GM23248 (cell line): ENCODE data around the gene CLDN7. TPM values are rescaled to one million over a fixed set of nuclear protein-coding genes. Genes with fewer than 3 reads are reported as not detected.

Experiments
- DNase-seq: peaks from one replicate; pipeline ENCODE4 v3.0.0-alpha.2; 2015
- H2AFZ ChIP-seq: fragments of 200-600 bp; sonication (generic); 2 replicates; pipeline ENCODE4 v1.6.1; 2016; ENCODE audit warnings: antibody characterized with exemption
- H3F3A ChIP-seq: fragments of 200-600 bp; sonication (generic); 2 replicates; pipeline ENCODE4 v1.6.1; 2016; ENCODE audit warnings: mild to moderate bottlenecking, antibody characterized with exemption, mixed run types; ENCODE audit not compliant: insufficient read depth
- H3K27ac ChIP-seq: fragments of 200-600 bp; sonication (generic); 2 replicates; pipeline ENCODE4 v1.5.1; 2016; ENCODE audit warnings: mild to moderate bottlenecking
- H3K27me3 ChIP-seq: fragments of 200-600 bp; sonication (generic); replicated peaks from 2 replicates; pipeline ENCODE4 v1.6.1; 2016; ENCODE audit warnings: mild to moderate bottlenecking; ENCODE audit not compliant: insufficient read depth
- H3K36me3 ChIP-seq: fragments of 200-600 bp; sonication (generic); 2 replicates; pipeline ENCODE4 v1.6.1; 2016; ENCODE audit warnings: low read depth, mild to moderate bottlenecking
- H3K4me1 ChIP-seq: fragments of 200-600 bp; sonication (generic); 2 replicates; pipeline ENCODE4 v1.6.1; 2016; ENCODE audit warnings: mild to moderate bottlenecking; ENCODE audit not compliant: insufficient read depth
- H3K4me2 ChIP-seq: fragments of 200-600 bp; sonication (generic); one replicate; pipeline ENCODE4 v1.6.1; 2016; ENCODE audit warnings: mild to moderate bottlenecking; ENCODE audit not compliant: unreplicated experiment
- H3K4me3 ChIP-seq: fragments of 200-600 bp; sonication (generic); 2 replicates; pipeline ENCODE4 v1.5.1; 2016; ENCODE audit warnings: mild to moderate bottlenecking
- H3K79me2 ChIP-seq: fragments of 200-600 bp; sonication (generic); 2 replicates; pipeline ENCODE4 v1.6.1; 2016; ENCODE audit warnings: mild to moderate bottlenecking; ENCODE audit not compliant: insufficient read depth
- H3K9ac ChIP-seq: fragments of 200-600 bp; sonication (generic); 2 replicates; pipeline ENCODE4 v1.6.1; 2016; ENCODE audit warnings: mild to moderate bottlenecking
- H3K9me2 ChIP-seq: fragments of 200-600 bp; sonication (generic); 2 replicates; pipeline ENCODE4 v1.6.1; 2016; ENCODE audit warnings: mixed run types, mild to moderate bottlenecking, moderate library complexity; ENCODE audit not compliant: insufficient read depth
- H3K9me3 ChIP-seq: fragments of 200-600 bp; sonication (generic); one replicate; pipeline ENCODE4 v1.6.1; 2017; ENCODE audit warnings: low read depth
- H4K20me1 ChIP-seq: fragments of 200-600 bp; sonication (generic); 2 replicates; pipeline ENCODE4 v1.6.0; 2016; ENCODE audit not compliant: insufficient read depth
- EZH2 ChIP-seq: fragments of 200-600 bp; sonication (generic); IDR thresholded peaks from 2 replicates; pipeline ENCODE4 v1.6.1; 2018; ENCODE audit warnings: antibody characterized with exemption, mild to moderate bottlenecking; ENCODE audit not compliant: insufficient read depth, poor library complexity, severe bottlenecking
- EZH2phosphoT487 ChIP-seq: fragments of 200-600 bp; sonication (generic); IDR thresholded peaks from 2 replicates; pipeline ENCODE4 v1.6.1; 2018; ENCODE audit warnings: antibody characterized with exemption, moderate library complexity, mild to moderate bottlenecking, low read depth; ENCODE audit not compliant: insufficient read depth
- WGBS, 2 experiments: methylation state at CpG; one replicate each; pipeline ENCODE4 v1.1.6; 2015 to 2017; ENCODE audit warnings: low lambda C conversion rate in 2 of 2, low coverage in 1 of 2; ENCODE audit errors: missing lambda C conversion rate in 2 of 2; 5-methylcytosine and 5-hydroxymethylcytosine counted together
- in situ Hi-C: fragments of 300-500 bp; cut with MboI; formaldehyde crosslinking; loops from 2 replicates; pipeline ENCODE4 v1.15.0; 2020
- polyA plus RNA-seq: library from polyadenylated mRNA; unstranded; fragments of >200 nt; fragmentation: Nextera tagmentation; extraction: Ambion mirVana; gene quantifications from 2 replicates; pipeline ENCODE4 v1.2.1, GENCODE V29; 2016
- total RNA-seq: library from RNA; depleted of rRNA; stranded (reverse); fragments of >200 nt; shearing (Covaris generic); gene quantifications from 2 replicates; pipeline ENCODE4 v1.2.3, GENCODE V29; 2014

Gene CLDN7
- total and polyA plus RNA-seq, 2 experiments from 2014 or later: 2.3 to 4.5 TPM

DNA sequence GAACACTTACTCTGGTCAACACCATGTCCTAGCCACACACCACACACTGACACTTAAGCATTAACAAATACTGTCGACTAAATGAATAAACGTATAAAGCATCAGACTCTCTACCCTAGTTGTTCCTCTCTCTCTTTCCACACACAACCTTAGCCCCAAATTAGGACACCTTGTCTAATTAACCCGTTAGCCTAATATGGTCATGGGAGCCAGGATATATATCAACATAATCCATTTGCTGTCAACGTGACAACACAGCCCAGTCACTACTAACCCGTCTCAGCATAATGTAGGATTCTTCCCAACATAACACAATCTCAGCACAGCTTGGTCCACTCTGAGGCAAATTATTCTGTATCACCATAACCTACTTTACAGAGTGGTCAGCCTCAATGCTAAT is 30.2 kb downstream of the CLDN7 start:
- peaks cover 82% of the 10 kb centered on the region for H3K79me2 ChIP-seq
- WGBS, 2 experiments: 70 to 72% methylated on average over 5 of the region's 5 CpGs
- no peaks in the 10 kb centered on the region; the same call in 1 of the 2 replicates for H3K36me3 ChIP-seq
- no peaks in the 10 kb centered on the region for H3K9me3 ChIP-seq
- TF ChIP-seq EZH2 (no peak), EZH2phosphoT487 (no peak)
- peaks cover 22% of the 10 kb centered on the region for H3K4me1 ChIP-seq
- no peaks in the 10 kb centered on the region for H3K9me2 ChIP-seq
- DNase-seq: no peak
- H3F3A ChIP-seq: peaks cover 34% of the 10 kb centered on the region
- H3K4me2 ChIP-seq: peak overlapping the region; percentile 95
- H4K20me1 ChIP-seq: no peaks in the 10 kb centered on the region; the same call in 1 of the 2 replicates
- in situ Hi-C loops: no loop called here
- H3K27me3 ChIP-seq: no peaks in the 10 kb centered on the region
- peak overlapping the region; percentile 89 for H3K4me3 ChIP-seq
- no peak overlapping the region for H3K9ac ChIP-seq
- H3K27ac ChIP-seq: no peak overlapping the region
- H2AFZ ChIP-seq: no peak overlapping the region

GRCh38 chr17:7229504-7229903 is 32.8 kb downstream of the CLDN7 start:
- no peak overlapping the region for H3K27ac ChIP-seq
- 0 out of 2 replicates have a peak, but pooled peaks cover 8% of the 10 kb centered on the region for H3K4me1 ChIP-seq
- H3K79me2 ChIP-seq: peaks cover 56% of the 10 kb centered on the region
- peaks cover 6% of the 10 kb centered on the region; the same call in 1 of the 2 replicates for H3K36me3 ChIP-seq
- H3K27me3 ChIP-seq: no peaks in the 10 kb centered on the region
- H4K20me1 ChIP-seq: no peaks in the 10 kb centered on the region; the same call in 1 of the 2 replicates
- H3F3A ChIP-seq: peaks cover 23% of the 10 kb centered on the region
- H3K9me2 ChIP-seq: no peaks in the 10 kb centered on the region
- H3K4me2 ChIP-seq: no peak overlapping the region
- DNase-seq: no peak
- TF ChIP-seq EZH2: no peak
- no peak for TF ChIP-seq EZH2phosphoT487
- in situ Hi-C loops: no loop called here
- H3K4me3 ChIP-seq: no peak overlapping the region
- H2AFZ ChIP-seq: no peak overlapping the region
- WGBS, 2 experiments: 97% methylated on average over 11 to 19 of the region's 19 CpGs
- H3K9ac ChIP-seq: no peak overlapping the region
- H3K9me3 ChIP-seq: no peaks in the 10 kb centered on the region

DNA sequence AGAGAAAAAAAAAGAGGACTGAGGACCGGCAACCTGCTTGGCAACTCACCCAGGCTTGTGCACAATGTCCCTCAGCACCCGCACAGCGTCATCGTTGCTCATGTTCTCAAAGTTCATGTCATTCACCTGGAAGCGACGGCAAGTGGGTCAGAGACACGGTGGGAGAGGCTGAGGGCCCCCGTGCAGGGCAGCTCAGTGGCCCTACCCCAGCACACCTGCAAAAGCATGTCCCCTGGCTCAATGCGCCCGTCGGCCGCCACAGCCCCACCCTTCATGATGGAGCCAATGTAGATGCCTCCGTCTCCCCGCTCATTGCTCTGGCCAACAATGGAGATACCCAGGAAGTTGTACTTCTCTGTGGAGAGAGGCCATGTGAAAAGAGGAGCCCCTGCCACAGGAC is 33.4 kb downstream of the CLDN7 start:
- no peak overlapping the region for H2AFZ ChIP-seq
- in situ Hi-C loops: no loop called here
- no peak overlapping the region for H3K4me2 ChIP-seq
- H3K27me3 ChIP-seq: no peaks in the 10 kb centered on the region
- WGBS, 2 experiments: 89 to 94% methylated on average over 11 to 14 of the region's 14 CpGs
- no peak overlapping the region for H3K4me3 ChIP-seq
- peaks cover 55% of the 10 kb centered on the region for H3K79me2 ChIP-seq
- no peaks in the 10 kb centered on the region for H3K9me2 ChIP-seq
- H3K36me3 ChIP-seq: peaks cover 6% of the 10 kb centered on the region; the same call in 1 of the 2 replicates
- no peaks in the 10 kb centered on the region; the same call in 1 of the 2 replicates for H4K20me1 ChIP-seq
- no peak overlapping the region for H3K27ac ChIP-seq
- DNase-seq: no peak
- H3K9ac ChIP-seq: no peak overlapping the region
- H3F3A ChIP-seq: peaks cover 23% of the 10 kb centered on the region
- no peaks in the 10 kb centered on the region for H3K9me3 ChIP-seq
- H3K4me1 ChIP-seq: 0 out of 2 replicates have a peak, but pooled peaks cover 8% of the 10 kb centered on the region
- no peak for TF ChIP-seq EZH2phosphoT487
- no peak for TF ChIP-seq EZH2

GRCh38 chr17:7226721-7227710 is 35.3 kb downstream of the CLDN7 start:
- H3K4me2 ChIP-seq: no peak overlapping the region
- no peaks in the 10 kb centered on the region for H3K9me2 ChIP-seq
- no peak overlapping the region for H2AFZ ChIP-seq
- 0 out of 2 replicates have a peak, but pooled peaks cover 2% of the 10 kb centered on the region for H3K4me1 ChIP-seq
- in situ Hi-C loops: no loop called here
- 90 to 92% methylated on average over 30 to 31 of the region's 31 CpGs for WGBS, 2 experiments
- DNase-seq: no peak
- H3K9ac ChIP-seq: no peak overlapping the region
- H3K79me2 ChIP-seq: peaks cover 48% of the 10 kb centered on the region
- H3K9me3 ChIP-seq: no peaks in the 10 kb centered on the region
- no peak overlapping the region for H3K27ac ChIP-seq
- H3K36me3 ChIP-seq: peaks cover 21% of the 10 kb centered on the region; the same call in 1 of the 2 replicates
- no peaks in the 10 kb centered on the region for H3K27me3 ChIP-seq
- H3F3A ChIP-seq: peaks cover 23% of the 10 kb centered on the region; the same call in 1 of the 2 replicates
- H3K4me3 ChIP-seq: no peak overlapping the region
- H4K20me1 ChIP-seq: no peaks in the 10 kb centered on the region; the same call in 1 of the 2 replicates
- TF ChIP-seq EZH2 (no peak), EZH2phosphoT487 (no peak)
